PC-9 (cell line): ENCODE results near the gene SIGMAR1.

ENCODE experiments used
- CTCF ChIP-seq: fragments of 200-600 bp; sonication (generic); conservative IDR thresholded peaks from 2 replicates; pipeline ENCODE4 v1.6.1; 2017; ENCODE audit warnings: mixed run types, antibody characterized with exemption, mild to moderate bottlenecking, moderate library complexity
- EZH2 ChIP-seq: fragments of 200-600 bp; sonication (generic); IDR thresholded peaks from 2 replicates; pipeline ENCODE4 v1.8.0; 2017; ENCODE audit warnings: antibody characterized with exemption, low read depth

- TF ChIP-seq CTCF (no peak), EZH2 (no peak)
Measured at GRCh38 chr9:34590381-34591247, 47.0 kb downstream of the SIGMAR1 start.
